ENCODE data around the gene MIB1.
"Not testable (repeated sequence)": the region's sequence is repeated elsewhere in the genome, so short reads cannot be mapped to it uniquely, and the experiment has no call there.

MIB1 gene

DNA sequence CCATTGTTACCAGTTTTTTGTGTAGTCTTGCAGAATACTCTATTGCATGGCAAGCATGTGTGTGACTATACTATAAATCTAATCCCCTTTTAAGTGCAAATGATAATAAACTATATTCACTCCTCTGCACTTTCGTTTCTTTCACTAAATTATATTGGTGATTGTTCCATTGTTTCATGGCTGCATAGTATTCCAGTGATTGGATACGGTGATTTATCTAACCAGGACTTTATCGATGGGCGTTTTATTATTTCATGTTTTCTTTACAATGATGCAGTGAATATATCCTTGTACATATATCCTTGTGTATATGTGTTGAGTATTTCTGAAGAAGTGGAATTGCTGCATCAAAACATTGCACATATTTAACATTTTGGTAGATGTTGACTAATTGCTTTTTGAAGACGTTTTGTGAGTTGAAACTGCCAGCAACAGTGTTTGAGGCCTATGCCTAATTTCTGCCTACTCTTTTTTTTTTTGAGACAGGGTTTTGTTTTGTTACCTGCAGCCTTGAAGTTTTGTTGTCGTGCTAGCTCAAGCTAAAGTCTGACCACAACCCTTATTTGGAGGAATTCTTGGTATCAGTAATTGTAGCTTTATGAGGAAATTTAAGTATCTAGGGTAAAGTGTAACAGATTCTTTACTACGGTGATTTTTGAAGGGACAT, 2.7 kb downstream of the MIB1 start:
- DNase-seq (ENCODE audit: low read depth): no peak

DNA sequence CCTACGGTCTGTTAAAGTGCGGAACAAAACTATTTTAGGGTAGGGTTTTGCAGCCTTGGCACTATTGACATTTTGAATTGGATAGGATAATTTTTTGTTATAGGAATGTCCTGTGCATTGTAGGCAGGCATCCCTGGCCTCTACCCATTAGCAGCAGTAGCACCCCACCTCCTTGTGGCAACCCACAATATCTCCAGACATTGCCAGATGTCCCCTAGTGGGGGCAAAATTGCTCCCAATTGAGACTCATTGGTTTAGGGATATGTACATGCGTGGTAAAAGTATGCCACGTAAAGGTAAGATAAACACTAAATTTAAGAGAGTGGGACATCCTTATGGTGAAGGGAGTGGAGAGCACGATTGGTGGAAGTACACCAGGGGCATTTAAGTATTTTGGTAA, 4.6 kb downstream of the MIB1 start:
- DNase-seq (ENCODE audit: low read depth): no peak

DNA sequence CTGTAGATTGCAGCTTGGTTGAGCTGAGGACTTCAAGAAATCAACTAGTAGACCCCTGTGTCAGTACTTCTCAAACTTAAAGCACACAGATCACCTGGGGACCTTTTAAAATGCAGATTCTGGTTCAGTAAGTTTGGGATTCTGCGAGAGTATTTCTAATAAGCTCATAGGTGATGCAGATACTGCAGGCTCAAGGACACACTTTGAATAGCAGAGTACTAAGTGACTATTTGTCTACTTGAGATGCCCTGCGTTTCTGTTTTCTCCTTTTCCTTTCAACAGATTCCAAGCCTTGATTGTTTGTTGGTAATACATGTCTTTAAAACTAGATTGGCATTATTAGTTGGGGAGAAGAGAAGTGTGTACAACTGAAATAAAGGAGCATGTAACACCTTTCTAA, 6.7 kb downstream of the MIB1 start:
- DNase-seq (ENCODE audit: low read depth): no peak

DNA sequence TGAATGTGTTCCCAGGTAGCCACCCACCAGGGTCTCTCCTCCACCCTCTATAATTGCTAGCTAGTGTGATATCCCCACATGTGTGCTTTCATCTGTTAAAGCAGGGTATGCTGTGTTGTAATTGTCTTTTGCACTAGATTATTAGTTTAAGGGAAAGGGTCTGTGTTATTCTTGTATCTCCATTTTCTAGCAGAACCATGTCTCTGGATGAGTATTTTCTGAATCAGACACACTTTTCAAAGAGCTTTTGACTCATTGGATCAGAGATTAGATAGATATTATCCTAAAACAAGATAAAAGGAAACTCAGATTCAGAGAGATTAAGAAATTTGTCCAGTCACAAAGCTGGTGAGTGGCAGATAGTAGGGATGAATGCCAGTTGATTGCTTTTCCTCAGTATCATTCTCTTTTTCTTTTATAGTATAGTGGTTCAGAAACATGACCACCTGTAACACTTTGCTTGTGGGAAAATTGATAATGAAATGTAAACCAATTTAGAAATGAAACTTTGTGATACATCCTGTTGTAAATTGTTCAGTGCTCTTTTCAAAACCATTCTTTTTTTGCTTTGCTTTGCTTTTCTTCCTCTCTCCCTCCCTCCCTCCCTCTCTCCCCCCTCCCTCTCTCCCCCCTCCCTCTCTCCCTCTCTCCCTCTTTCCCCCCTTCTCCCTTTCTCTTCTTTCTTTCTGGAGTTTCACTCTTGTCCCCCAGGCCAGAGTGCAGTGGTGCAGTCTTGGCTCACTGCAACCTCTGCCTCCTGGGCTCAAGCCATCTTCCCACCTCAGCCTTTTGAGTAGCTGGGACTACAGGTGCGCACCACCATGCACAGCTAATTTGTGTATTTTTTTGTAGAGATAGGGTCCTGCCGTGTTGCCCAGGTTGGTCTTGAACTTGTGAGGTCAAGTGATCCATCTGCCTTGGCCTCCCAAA, 7.4 kb downstream of the MIB1 start:
- no peak for DNase-seq (ENCODE audit: low read depth)

DNA sequence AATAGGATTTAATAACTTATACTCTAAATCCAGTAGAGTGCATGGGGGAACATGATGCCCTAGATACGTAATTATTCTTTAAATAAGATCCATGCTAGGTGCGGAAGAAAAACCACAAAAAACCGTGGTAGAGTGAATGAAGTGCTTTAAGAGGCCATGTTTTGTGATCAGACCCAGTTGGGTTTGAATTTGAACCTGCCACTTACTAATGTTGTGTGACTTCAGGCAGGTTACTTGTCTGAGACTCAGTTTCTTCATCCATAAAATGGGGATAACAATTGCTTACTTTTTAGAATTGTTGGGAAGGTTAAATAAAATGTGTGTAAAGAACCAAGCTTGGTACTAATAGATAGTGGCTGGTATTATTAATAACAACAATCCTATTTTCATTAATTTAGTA, 17.2 kb downstream of the MIB1 start:
- DNase-seq (ENCODE audit: low read depth): no peak

DNA sequence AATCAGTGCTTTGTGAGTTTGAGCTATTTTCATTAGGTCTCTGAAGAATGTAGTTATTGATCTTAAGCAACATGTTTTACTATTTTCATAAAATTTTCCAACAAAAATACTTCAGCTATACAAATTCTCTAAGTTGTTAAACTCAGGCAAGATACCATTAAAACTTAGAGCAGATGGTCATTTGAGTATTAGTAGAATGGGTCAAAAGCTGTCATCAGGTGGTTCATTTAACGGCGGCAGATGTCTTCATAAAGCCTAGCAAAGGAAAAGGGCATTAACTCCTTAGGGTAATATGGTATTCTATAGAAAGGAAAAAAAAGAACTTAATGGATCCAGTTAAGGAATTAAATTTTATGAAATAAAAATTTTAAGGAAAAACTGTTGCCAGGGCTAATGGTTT, 19.2 kb downstream of the MIB1 start:
- DNase-seq (ENCODE audit: low read depth): no peak

DNA sequence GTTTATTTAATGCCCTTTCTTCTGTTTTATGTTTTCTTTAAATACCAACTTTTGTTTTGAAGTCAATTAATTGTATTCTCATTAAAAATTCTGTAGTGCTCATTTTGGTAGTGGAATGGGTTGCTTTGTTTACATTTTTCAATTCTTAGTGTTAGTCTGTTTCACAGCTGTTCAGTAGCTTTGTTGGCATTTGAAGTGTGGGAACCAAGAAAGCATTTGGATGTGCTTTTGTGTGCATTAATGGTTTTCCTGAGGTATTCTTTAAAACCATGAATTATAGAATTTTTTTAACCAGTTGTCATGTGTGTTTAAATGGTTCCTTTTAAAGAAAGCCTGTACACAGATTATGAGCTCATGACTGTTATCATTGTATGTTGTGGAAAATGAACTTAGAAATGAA, 19.7 kb downstream of the MIB1 start:
- DNase-seq (ENCODE audit: low read depth): no peak

DNA sequence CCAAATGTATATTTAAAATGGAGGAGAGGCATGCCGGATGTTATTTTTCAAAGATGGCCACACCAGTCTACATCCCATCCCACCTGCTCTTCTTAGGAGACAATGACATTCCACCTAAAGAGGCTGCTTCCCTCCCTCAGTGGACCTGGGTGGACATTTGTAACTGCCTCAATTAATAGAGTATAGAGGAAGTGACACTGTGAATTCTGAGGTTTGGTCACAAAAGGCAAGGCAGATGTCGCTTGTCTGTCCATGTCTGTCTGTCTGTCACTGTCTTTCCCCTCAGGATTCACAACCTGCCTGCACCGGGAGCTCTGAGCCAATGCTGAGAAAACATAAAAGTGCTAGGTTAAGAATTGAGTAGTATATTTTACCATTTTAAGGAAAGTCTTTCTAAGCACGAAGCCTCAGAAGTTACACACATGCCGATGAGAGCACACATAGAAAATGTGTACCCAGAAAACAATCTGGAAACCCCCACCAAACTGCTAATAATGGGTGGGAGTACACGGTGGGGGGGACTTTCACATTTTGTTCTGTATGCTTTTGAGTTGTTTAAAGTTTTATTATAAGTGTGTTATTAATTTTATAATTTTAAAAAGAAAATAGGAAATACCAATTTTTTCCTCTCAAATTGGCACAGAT, 21.0 kb downstream of the MIB1 start:
- DNase-seq (ENCODE audit: low read depth): no peak

DNA sequence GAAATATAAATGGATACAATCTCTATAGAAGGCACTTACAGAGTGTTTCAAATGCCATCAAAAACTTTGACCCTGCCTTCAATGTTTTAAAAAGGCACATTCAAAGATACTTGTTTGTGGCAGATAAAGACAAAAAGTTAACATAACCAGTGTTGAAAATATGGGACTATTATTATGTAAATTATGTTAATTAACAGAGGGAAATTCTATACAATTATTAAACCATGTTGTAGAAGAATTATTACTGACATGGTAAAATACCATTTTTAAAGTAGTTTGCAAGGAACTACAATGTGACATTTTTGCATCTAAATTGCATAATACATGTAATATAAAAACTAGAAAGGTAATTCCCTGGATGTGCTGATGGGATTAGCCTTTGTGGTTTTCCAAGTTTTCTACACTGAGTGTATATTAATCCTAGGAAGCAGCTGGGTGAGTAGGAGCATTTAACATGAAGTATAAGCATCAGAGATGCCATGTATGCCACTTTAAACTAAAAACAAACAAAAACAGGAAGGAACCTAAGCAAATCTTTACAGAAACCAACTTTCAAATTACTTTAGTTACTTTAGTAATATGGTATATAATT, 21.7 kb downstream of the MIB1 start:
- no peak for DNase-seq (ENCODE audit: low read depth)

DNA sequence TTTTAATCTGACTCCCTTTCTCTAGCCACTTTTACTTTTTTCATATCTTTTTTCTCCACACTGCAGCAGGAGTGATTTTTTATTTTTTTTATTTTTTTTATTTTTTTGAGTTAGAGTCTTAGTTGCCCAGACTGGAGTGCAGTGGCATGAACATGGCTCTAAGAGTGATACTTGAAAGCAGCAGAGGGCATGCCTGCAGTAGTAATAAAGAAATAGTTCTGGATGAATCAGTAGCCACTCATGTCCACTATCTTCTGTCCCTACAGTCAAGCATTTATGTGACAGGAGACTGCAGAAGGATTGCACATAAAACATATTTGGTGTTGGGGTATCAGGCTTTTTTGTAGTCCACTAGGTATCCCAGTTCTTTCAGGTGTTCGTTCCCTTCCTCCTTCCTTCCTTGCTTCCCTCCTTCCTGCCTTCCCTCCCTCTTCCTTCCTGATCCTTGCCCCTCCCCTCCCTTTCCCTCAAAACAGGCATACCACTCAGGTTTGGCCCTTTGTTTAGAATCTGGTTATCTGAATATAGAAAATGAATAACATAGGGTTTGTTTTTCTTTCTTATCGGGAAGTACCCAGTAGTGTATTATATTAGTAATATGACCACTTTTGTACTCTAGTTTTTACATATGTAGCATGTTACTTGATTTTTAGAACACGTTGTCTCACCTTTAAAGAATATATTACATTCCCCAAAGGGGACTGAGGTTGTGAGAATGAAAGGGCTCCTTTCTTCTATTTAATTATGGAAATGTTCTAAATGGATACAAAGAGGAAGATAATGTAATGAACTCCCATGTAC, 23.5 kb downstream of the MIB1 start:
- no peak for DNase-seq (ENCODE audit: low read depth)

DNA sequence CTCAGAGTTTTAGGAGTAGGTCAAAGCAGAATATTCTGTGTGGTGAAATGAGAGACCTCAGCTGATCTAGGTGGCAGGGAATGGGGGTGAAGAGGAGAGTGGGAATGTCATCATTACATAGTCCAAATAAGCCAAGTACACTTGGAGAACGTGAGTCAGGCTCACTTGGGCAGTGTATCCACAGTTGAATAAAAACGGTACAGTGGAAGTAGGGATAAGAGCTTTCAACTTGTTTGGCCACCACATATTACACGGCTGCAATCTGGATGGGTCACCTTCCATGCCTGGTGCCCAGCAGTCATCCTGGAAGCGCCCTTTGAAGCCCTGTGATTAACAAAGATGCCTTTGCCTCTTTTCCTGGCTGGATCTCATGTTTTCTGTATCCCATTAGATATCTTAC, 28.6 kb downstream of the MIB1 start:
- DNase-seq (ENCODE audit: low read depth): no peak

DNA sequence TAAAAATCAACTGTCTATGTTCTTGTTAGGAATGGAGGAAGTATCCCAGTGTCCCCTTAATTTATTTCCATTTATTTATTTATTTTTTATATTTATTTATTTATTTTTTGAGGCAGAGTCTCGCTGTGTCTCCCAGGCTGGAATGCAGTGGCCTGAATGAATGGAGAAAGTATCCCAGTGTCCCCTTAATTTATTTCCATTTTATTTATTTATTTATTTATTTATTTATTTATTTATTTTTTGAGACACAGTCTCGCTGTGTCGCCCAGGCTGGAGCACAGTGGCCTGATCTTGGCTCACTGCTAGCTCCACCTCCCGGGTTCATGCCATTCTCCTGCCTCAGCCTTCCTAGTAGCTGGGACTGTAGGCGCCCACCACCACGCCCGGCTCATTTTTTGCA, 34.1 kb downstream of the MIB1 start:
- no peak for DNase-seq (ENCODE audit: low read depth)

DNA sequence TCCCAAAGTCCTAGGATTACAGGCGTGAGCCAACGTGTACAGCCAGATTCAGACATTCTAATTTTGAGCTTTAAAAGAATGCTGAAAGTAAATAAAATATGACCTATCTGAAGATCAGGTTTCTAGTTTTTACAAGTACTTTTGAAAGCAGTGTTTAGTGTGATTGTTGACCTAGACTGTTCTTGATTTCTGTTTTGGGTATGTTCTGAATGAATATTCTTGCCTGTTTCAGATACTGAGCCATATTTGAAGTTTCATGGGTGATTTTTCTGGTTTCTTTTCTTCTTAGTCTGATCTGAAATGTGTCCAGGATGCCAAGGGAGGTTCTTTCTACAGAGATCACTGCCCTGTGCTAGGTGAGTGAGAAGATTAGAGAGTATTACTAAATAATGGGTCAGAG, 37.2 kb downstream of the MIB1 start:
- DNase-seq (ENCODE audit: low read depth): no peak

DNA sequence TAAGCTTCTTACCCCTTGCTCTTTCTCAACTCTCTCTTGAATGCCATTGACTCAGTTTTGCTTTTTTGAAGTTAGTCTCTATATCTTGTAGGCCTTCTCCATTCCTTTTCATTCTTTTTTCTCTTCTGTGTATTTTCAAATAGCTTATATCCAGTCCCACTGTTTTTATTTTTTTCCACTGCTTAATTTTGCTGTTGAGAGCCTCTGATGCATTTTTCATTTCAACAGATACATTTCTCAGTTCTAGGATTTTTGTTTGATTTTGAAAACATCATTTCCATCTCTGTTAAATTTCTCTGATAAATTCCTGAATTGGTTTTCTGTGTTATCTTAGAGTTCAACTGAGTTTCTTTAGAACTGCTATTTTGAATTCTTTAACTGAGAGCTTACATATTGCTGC, 45.9 kb downstream of the MIB1 start:
- DNase-seq (ENCODE audit: low read depth): no peak

DNA sequence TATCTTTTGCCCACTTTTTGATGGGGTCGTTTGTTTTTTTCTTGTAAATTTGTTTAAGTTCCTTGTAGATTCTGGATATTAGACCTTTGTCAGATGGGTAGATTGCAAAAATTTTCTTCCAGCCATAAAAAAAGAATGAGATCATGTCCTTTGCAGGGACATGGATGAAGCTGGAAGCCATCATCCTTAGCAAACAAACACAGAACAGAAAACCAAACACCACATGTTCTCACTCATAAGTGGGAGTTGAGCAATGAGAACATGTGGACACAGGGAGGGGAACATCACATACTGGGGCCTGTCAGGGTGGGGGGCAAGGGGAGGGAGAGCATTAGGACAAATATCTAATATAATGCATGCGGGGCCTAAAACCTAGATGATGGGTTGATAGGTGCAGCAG, 55.5 kb downstream of the MIB1 start:
- DNase-seq (ENCODE audit: low read depth): not testable (repeated sequence)

DNA sequence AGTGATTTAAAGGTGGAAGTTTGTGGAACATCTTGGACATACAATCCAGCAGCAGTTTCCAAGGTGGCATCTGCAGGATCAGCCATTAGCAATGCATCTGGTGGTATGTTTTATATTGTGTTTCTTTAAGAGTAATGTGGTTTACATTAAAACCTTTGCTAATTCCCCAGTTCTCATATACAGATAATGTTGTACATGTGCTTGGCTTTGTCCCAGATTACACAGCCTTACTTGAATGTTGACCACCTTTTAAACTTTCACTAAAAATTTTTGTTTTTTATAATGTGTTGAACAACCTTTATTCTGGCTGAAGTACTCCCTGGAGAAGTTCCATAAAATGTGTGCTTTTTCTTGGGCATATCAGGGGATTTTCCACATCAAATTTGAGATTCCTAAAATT, 57.5 kb downstream of the MIB1 start:
- DNase-seq (ENCODE audit: low read depth): no peak

DNA sequence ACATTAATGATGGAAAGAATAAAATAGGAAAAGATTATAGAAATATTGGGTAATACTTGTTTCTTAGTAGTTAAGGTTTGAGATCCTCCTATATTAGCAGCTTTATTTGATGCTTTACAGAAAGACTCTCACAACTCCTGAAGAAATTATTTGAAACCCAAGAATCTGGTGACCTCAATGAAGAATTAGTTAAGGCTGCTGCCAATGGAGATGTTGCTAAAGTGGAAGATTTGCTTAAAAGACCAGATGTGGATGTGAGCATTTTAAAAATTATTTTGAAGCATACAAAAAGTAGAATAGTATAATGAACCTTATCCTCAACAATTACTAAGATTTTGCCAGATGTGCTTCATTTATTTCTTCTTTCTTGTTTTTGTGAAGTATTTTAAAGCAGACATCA, 59.1 kb downstream of the MIB1 start:
- DNase-seq (ENCODE audit: low read depth): no peak

DNA sequence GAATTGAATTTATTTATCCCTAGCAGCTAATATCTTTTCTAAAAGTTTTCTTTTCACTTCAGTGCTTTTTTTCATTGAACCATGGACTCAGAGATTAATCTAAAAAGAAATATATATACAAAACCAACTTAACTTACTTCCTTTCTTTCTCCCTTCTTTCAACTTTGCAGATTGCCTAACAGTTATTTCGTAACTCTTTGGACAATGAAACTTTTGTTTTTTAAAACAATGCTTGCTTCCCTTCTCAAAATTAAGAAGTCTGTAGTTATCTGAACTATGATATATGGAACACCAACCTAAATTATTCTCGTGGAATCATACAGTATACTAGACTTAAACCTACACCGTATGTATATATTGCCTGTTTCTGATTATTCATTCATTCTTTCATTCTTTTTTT, 62.9 kb downstream of the MIB1 start:
- no peak for DNase-seq (ENCODE audit: low read depth)

DNA sequence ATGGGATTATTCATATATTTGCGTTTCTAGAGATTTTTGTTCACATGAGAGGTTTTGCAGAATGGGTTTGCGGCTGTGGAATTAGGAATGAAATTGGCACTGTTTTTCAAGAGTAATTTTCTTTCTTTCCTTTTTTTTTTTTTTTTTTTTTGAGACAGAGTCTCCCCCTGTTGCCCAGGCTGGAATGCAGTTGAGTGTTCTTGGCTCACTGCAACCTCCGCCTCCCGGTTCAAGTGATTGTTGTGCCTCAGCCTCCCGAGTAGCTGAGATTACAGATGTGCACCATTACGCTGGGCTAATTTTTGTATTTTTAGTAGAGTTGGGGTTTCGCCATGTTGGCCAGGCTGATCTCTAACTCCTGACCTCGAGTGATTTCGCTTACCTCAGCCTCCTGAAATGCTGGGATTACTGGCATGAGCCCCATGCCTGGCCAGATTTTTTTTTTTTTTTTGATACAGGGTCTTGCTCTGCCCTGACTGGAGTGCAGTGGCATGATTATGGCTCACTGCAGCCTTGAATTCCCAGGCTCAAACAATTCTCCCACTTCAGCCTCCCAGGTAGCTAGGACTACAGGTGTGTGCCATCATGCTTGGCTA, 65.3 kb downstream of the MIB1 start:
- DNase-seq (ENCODE audit: low read depth): no peak

DNA sequence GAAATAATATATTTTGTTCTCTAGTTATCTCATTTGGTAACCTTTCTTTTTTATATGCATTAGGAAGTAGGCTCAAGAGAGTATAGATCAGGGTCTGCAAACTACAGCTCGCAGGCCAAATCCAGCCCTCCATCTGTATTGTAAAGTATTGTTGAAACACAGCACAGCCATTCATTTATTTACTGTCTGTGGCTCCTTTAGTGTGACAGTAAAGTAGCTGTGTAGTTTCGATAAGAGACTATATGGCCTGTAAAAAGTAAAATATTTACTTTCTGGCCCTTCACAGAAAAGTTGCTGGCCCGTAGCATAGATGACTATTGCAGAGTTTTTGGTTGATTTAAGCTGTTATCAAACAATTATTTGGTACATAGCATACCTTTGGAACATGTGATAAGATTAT, 67.6 kb downstream of the MIB1 start:
- no peak for DNase-seq (ENCODE audit: low read depth)

DNA sequence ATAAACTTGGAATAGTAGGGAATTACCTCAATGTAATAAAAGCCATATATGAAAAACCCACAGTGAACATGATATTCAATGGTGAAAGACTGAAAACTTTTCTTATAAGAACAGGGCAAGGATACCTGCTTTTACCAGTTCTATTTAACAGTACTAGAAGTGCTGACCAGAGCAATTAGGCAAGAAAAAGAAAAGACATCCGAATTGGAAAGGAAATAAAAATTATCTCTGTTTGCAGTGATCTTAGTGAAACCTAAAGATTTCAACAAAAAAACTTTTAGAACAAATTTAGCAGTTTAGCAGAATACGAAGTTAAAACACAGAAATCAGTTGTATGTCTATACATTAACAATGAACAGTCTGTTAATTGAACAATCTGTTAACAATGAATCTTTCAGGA, 69.1 kb downstream of the MIB1 start:
- DNase-seq (ENCODE audit: low read depth): no peak

DNA sequence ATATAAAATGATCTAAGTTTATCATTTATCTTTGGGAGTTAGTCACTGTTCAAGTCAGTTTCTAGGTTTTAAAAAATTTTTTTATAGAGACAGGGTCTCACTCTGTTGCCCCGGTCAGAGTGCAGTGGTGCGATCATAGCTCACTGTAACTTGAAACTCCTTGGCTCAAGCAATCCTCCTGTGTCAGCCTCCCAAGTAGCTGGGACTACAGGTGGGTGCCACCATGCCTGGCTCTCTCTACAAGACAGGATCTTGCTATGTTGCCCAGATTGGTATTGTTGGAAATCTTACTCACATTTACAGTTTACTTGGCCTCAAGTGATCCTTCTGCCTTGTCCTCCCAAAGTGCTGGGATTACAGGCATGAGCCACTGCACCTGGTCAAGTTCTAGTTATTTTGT, 74.5 kb downstream of the MIB1 start:
- no peak for DNase-seq (ENCODE audit: low read depth)
